ENCODE results near the gene MRAS.
"Not testable (repeated sequence)": the region's sequence is repeated elsewhere in the genome, so short reads cannot be mapped to it uniquely, and the experiment has no call there.

MRAS gene

GRCh38 chr3:138366006-138366759, 17.8 kb downstream of the MRAS start:
- no peak for DNase-seq (ENCODE audit: low read depth in 2 of 2, low spot score in 1 of 2)

- no peak for DNase-seq (ENCODE audit: low read depth in 2 of 2, low spot score in 1 of 2)
Measured at GRCh38 chr3:138367326-138367850, 19.0 kb downstream of the MRAS start.

- DNase-seq (ENCODE audit: low read depth in 2 of 2, low spot score in 1 of 2) = no peak
Measured at GRCh38 chr3:138367911-138368310, 19.5 kb downstream of the MRAS start.

GRCh38 chr3:138369151-138369900, 20.9 kb downstream of the MRAS start:
- DNase-seq (ENCODE audit: low read depth in 2 of 2, low spot score in 1 of 2) = no peak

- no peak for DNase-seq (ENCODE audit: low read depth in 2 of 2, low spot score in 1 of 2)
Measured at GRCh38 chr3:138370321-138370720, 21.9 kb downstream of the MRAS start.

GRCh38 chr3:138371070-138371965, 22.9 kb downstream of the MRAS start:
- no peak for DNase-seq (ENCODE audit: low read depth in 2 of 2, low spot score in 1 of 2)

GRCh38 chr3:138373087-138373735, 24.8 kb downstream of the MRAS start:
- DNase-seq (ENCODE audit: low read depth in 2 of 2, low spot score in 1 of 2) = no peak

GRCh38 chr3:138373736-138374094, 25.3 kb downstream of the MRAS start:
- no peak for DNase-seq (ENCODE audit: low read depth in 2 of 2, low spot score in 1 of 2)

GRCh38 chr3:138374573-138375134, 26.3 kb downstream of the MRAS start:
- no peak for DNase-seq (ENCODE audit: low read depth in 2 of 2, low spot score in 1 of 2)

- no peak for DNase-seq (ENCODE audit: low read depth in 2 of 2, low spot score in 1 of 2)
Measured at GRCh38 chr3:138375447-138375846, 27.1 kb downstream of the MRAS start.

GRCh38 chr3:138376663-138377062, 28.3 kb downstream of the MRAS start:
- DNase-seq (ENCODE audit: low read depth in 2 of 2, low spot score in 1 of 2) = no peak

GRCh38 chr3:138377212-138377611, 28.8 kb downstream of the MRAS start:
- DNase-seq (ENCODE audit: low read depth in 2 of 2, low spot score in 1 of 2) = not testable (repeated sequence)

- DNase-seq (ENCODE audit: low read depth in 2 of 2, low spot score in 1 of 2) = no peak
Measured at GRCh38 chr3:138377804-138378203, 29.4 kb downstream of the MRAS start.

- no peak for DNase-seq (ENCODE audit: low read depth in 2 of 2, low spot score in 1 of 2)
Measured at GRCh38 chr3:138378331-138378730, 30.0 kb downstream of the MRAS start.

- DNase-seq (ENCODE audit: low read depth in 2 of 2, low spot score in 1 of 2) = no peak
Measured at GRCh38 chr3:138378990-138379389, 30.6 kb downstream of the MRAS start.

- no peak for DNase-seq (ENCODE audit: low read depth in 2 of 2, low spot score in 1 of 2)
Measured at GRCh38 chr3:138381413-138381901, 33.1 kb downstream of the MRAS start.

- no peak for DNase-seq (ENCODE audit: low read depth in 2 of 2, low spot score in 1 of 2)
Measured at GRCh38 chr3:138381950-138382715, 33.8 kb downstream of the MRAS start.

GRCh38 chr3:138383715-138384465, 35.5 kb downstream of the MRAS start:
- DNase-seq (ENCODE audit: low read depth in 2 of 2, low spot score in 1 of 2) = no peak

GRCh38 chr3:138384531-138384930, 36.2 kb downstream of the MRAS start:
- DNase-seq (ENCODE audit: low read depth in 2 of 2, low spot score in 1 of 2) = no peak
